Retina (tissue), 1 donor: ENCODE measurements around the gene AK3.
"Not testable (repeated sequence)": the region's sequence is repeated elsewhere in the genome, so short reads cannot be mapped to it uniquely, and the experiment has no call there.

Experiments used
- DNase-seq: peaks from one replicate; pipeline ENCODE4 v3.0.0-alpha.2; 2016

Gene AK3

GRCh38 chr9:4740638-4741364 lies at the start of gene AK3:
TSS of gene AK3 (minus strand) at chr9:4741202. CDS start at chr9:4741087, 115 bp downstream.
- peak; percentile 92 for DNase-seq

GRCh38 chr9:4788703-4789102 lies 47.7 kb upstream of the AK3 start:
- no peak for DNase-seq

- DNase-seq: no peak
Observed at GRCh38 chr9:4787876-4788275, 46.9 kb upstream of the AK3 start.

GRCh38 chr9:4786599-4786998 lies 45.6 kb upstream of the AK3 start:
- no peak for DNase-seq

GRCh38 chr9:4784403-4784802 lies 43.4 kb upstream of the AK3 start:
- DNase-seq: no peak

- not testable (repeated sequence) for DNase-seq
Observed at GRCh38 chr9:4783191-4783590, 42.2 kb upstream of the AK3 start.

GRCh38 chr9:4781408-4781807 lies 40.4 kb upstream of the AK3 start:
- DNase-seq: no peak

GRCh38 chr9:4780651-4781050 lies 39.6 kb upstream of the AK3 start:
- DNase-seq: no peak

GRCh38 chr9:4774958-4775357 lies 34.0 kb upstream of the AK3 start:
- DNase-seq: not testable (repeated sequence)

GRCh38 chr9:4774209-4774608 lies 33.2 kb upstream of the AK3 start:
- DNase-seq: no peak

GRCh38 chr9:4771788-4772187 lies 30.8 kb upstream of the AK3 start:
- no peak for DNase-seq

- DNase-seq: no peak
Observed at GRCh38 chr9:4769321-4770080, 28.5 kb upstream of the AK3 start.

- DNase-seq: no peak
Observed at GRCh38 chr9:4768681-4769080, 27.7 kb upstream of the AK3 start.

GRCh38 chr9:4764033-4764432 lies 23.0 kb upstream of the AK3 start:
- no peak for DNase-seq

- DNase-seq: no peak
Observed at GRCh38 chr9:4762886-4763541, 22.0 kb upstream of the AK3 start.

GRCh38 chr9:4762108-4762885 lies 21.3 kb upstream of the AK3 start:
- peak; percentile 73 for DNase-seq

GRCh38 chr9:4760122-4760521 lies 19.1 kb upstream of the AK3 start:
- no peak for DNase-seq

- DNase-seq: no peak
Observed at GRCh38 chr9:4756420-4756819, 15.4 kb upstream of the AK3 start.

GRCh38 chr9:4755026-4755609 lies 14.1 kb upstream of the AK3 start:
- no peak for DNase-seq

- not testable (repeated sequence) for DNase-seq
Observed at GRCh38 chr9:4754530-4754929, 13.5 kb upstream of the AK3 start.

- DNase-seq: no peak
Observed at GRCh38 chr9:4750023-4750673, 9.1 kb upstream of the AK3 start.

- no peak for DNase-seq
Observed at GRCh38 chr9:4748612-4749011, 7.6 kb upstream of the AK3 start.
